Choroid plexus epithelial cell (primary cell): ENCODE measurements around the gene STAM.

ENCODE experiments used
- DNase-seq: peaks from one replicate; pipeline ENCODE4 v3.0.0-alpha.2; 2010; ENCODE audit warnings: low read depth
- H3K4me3 ChIP-seq: 2 replicates; pipeline ENCODE4 v1.5.1; 2011; ENCODE audit warnings: low read depth, mild to moderate bottlenecking, control low read depth, low read length, moderate library complexity
- TF ChIP-seq, protein P1 (sequence below): conservative IDR thresholded peaks from 2 replicates; pipeline ENCODE4 v1.5.1; 2011; ENCODE audit warnings: low read depth, mild to moderate bottlenecking, control low read depth, inconsistent platforms, low read length, moderate library complexity

Gene STAM

GRCh38 chr10:17703706-17704105, 59.8 kb downstream of the STAM start:
- TF ChIP-seq, protein P1, sequence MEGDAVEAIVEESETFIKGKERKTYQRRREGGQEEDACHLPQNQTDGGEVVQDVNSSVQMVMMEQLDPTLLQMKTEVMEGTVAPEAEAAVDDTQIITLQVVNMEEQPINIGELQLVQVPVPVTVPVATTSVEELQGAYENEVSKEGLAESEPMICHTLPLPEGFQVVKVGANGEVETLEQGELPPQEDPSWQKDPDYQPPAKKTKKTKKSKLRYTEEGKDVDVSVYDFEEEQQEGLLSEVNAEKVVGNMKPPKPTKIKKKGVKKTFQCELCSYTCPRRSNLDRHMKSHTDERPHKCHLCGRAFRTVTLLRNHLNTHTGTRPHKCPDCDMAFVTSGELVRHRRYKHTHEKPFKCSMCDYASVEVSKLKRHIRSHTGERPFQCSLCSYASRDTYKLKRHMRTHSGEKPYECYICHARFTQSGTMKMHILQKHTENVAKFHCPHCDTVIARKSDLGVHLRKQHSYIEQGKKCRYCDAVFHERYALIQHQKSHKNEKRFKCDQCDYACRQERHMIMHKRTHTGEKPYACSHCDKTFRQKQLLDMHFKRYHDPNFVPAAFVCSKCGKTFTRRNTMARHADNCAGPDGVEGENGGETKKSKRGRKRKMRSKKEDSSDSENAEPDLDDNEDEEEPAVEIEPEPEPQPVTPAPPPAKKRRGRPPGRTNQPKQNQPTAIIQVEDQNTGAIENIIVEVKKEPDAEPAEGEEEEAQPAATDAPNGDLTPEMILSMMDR = no peak
- H3K4me3 ChIP-seq = no peak overlapping the region
- DNase-seq = no peak

GRCh38 chr10:17708821-17709220, 64.9 kb downstream of the STAM start:
- H3K4me3 ChIP-seq = no peak overlapping the region
- DNase-seq = no peak
- TF ChIP-seq, protein P1 = no peak

GRCh38 chr10:17709492-17709891, 65.5 kb downstream of the STAM start:
- H3K4me3 ChIP-seq = no peak overlapping the region
- DNase-seq = no peak
- TF ChIP-seq, protein P1 = no peak

GRCh38 chr10:17710181-17710580, 66.2 kb downstream of the STAM start:
- no peak overlapping the region for H3K4me3 ChIP-seq
- no peak for DNase-seq
- TF ChIP-seq, protein P1 = no peak

DNA sequence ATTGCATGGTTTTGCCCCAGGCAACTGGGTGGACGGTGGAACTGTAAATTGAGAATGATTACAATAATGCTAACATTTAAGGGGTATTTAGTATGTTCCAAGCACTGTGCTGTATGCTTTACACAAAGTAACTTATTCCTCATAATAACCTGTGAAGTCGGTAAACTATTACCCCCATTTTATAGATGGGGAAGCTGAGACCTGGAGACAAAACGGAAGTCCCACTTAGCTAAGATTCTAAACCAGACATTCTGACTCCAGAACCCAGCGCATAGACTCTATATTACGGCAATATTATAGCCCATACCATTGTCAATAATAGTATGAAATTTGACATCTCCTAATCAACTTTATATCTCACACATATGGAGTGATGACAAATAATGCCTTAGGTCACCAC, 68.1 kb downstream of the STAM start:
- no peak for DNase-seq
- TF ChIP-seq, protein P1 = no peak
- H3K4me3 ChIP-seq = no peak overlapping the region

- peak overlapping the region; percentile 31 for H3K4me3 ChIP-seq
These were observed 68.9 kb downstream of the STAM start for GRCh38 chr10:17712717-17713471.

More at GRCh38 chr10:17712717-17713471, 68.9 kb downstream of the STAM start:
- TF ChIP-seq, protein P1 = no peak
- peak; percentile 42 for DNase-seq
